Stimulated activated CD8-positive, alpha-beta memory T cell treated with anti-CD3 and anti-CD28 coated beads, Interleukin-2, amount 100 ng/mL, for 1 hour (primary cell): ENCODE results near the gene FARP1.

Source experiments
- DNase-seq, 2 donors: peaks; one replicate each; pipeline ENCODE4 v3.0.0-alpha.2; 2020; ENCODE audit warnings: low read depth in 2 of 2

Gene FARP1

GRCh38 chr13:98445340-98446233, 302.7 kb downstream of the FARP1 start:
- DNase-seq, result peak; percentile 50 to 63

DNA sequence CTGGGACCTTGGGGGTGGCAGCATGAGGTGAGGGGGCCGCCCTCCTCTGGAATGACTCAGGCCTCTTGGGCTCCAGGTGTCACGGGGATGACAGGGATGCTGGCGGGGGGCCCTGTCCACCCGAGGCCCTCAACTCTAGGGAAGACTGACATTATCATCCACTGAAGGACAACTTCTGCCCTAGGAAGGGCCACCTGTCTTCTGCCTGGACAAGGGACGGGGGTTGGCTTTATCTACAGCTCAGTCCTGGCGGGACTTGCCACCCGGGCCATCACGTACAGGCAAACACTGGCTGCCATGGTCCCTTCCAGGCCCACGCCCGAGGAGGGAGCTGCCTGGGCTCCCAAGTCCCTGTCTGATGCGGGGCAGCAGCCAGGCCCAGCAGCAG, 303.3 kb downstream of the FARP1 start:
- DNase-seq, result no peak

GRCh38 chr13:98447130-98447529, 304.2 kb downstream of the FARP1 start:
- DNase-seq, result no peak

DNA sequence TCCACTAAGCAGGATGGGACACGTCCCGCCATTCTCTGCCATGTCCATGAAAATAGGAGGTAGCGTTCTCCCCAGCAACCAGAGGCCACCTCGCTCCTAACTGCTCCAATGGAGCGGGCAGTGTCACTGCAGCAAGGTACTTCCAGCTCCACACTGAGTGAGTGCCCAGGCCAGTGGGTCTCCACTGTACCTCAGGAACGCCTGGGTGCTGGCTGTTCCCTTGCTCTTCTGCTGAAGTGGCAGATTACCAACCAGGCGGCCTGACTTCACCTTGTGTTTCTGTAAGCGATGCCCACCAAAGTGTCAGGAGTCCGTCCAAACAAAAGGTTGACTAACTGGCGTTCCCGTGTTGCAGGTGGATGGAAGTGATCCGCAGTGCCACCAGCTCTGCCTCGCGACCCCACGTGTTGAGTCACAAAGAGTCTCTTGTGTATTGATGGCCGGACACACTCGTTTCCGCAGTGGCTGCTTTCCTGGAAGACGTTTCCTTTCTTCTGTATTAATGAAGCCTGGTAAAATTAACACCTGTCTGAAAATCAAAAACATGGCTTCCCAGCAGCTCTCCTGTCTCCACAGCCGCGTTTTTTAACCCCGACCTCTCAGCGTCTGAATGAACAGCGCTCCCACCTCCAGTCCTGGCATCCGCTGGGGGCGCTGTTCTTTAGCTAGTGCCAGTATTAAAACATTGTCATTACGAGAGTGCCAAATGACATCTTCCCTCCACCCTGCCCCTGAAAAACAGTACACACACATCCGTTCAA, 305.2 kb downstream of the FARP1 start:
- DNase-seq, result no peak

DNA sequence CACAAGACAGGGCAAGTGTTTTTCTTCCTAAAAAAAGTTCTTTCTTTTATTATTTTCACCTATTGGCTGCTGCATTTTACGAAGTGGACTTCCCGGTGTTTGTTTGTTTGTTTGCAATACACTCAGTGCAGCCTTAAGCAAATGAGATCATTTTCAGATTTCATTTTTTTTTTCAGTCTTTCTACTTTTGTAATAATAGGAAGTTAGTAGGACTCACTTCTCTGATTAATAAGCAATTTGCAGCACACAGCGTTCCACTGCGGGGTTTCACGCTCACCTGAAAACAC, 305.7 kb downstream of the FARP1 start:
- no peak for DNase-seq

DNA sequence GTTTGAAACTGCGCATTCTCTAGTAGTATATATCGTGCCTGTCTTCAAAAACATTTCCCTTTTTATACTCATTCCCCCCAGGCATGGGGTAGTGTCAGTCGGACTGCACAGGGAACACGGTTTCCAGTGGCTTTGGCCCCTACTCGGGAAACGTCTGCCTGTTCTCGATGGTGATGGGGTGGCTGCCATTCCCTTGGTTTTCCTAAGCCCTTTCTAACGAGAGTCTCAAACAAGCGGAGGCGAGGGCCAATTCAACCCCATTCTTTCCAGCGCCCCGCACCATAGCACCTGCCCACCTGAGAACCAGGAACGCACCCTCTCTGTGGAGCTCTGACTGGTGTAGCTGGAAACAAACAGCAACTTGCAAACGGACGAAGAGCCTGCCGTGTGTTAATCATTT, 306.4 kb downstream of the FARP1 start:
- DNase-seq, result no peak

- no peak for DNase-seq
Observed at GRCh38 chr13:98450026-98450425, 307.1 kb downstream of the FARP1 start.

- no peak for DNase-seq
Observed at GRCh38 chr13:98450539-98451111, 307.7 kb downstream of the FARP1 start.

DNA sequence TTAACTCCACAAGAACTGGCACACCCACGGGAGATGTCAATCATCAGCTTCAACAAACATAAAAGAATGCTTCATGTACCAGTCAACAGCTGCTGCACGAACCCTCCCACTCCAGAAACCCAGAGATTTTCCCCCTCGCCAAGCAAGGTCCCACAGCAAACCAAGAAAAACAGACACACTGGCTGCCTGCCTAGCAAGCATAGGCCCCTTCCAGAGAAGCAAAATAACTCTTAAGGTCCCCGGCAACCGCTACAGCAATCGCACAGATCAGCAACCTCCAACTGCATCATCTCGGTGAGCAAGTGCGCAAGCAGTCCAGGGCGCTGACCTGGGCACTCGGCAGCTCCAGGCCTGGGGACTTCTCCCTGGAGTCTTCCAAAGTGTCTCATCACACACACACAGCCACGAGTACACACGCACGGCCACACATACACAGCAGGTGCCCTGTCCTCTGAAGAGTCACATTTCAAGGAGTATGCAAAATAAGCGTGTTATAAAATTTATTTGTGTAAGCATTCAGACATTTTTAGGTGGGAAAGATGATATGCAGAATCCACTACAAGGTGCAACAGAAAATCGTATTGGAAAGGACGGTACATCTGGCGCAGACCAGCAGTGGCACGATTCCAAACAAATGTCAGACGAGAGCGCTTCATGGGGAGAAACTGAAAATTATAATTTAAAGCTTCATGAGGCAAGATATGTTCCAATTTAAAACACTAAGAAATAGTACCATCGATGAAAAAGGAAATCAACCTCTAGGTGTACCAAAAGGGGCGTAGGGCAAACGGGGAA, 309.0 kb downstream of the FARP1 start:
- no peak for DNase-seq

DNA sequence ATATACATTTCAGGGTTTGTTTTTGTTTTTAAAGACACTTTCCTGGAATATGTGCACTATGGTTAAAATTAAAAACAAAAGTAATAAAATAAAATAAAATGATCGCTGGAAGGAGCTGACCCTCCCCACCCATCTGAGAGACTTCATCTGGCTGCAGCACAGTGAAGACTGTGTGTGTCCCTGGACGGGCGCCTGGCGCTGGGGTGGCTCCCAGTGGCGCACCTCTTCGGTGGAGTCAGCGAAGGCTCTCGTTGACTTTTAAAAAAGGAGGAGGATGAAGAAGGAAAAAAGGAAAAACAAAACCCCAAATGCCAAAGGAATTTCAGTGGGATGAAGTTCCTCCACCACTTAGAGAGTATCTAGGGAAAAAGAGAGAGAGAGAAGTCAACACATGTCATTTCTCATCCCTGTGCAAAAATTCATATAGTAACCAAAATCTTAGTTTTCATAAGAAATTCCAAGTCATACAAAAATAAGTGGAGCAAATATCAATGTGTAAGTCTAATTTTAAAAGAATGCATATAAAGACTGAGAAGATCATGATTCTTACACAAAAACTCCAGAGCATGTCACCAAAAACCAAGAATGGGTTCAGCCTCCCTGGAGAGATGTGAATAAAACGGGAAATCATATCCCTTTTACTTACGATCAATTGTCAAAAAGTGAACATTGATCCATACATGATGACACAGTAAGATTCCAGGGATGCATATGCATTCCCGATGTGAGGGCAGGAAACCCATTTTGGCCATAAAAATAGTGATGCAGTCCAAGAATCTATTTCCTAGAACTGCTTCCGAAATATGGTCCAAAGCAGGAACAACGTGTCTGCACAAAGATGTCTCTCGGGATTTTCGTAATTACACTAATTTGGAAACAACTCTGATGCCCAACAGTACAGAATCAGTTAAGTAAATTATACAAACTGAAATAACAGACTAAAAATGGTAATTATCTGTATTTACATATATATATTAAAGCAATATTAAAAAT, 310.3 kb downstream of the FARP1 start:
- DNase-seq, result no peak

GRCh38 chr13:98454389-98454881, 311.5 kb downstream of the FARP1 start:
- no peak for DNase-seq

- no peak for DNase-seq
Observed at GRCh38 chr13:98456413-98456845, 313.5 kb downstream of the FARP1 start.

DNA sequence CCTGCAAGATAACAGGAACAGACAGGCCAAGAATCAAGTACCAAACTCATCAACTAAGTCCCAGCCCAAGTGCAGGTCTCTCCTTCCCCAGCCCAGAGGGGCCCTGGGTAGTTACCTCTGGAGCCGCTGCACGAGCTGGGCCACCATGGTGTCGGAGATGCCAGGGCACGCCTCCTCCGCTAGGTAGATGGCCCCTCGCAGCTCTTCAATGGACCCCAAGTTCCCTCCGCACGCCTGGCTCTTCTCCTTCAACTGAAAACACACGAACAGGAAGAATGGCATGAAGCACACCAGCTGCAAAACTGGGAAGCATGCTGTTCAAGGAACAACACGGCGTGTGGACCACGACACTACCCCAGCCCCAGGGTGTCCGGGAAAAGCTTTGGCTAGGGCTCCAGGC, 314.2 kb downstream of the FARP1 start:
- DNase-seq, result no peak

GRCh38 chr13:98458431-98458830, 315.5 kb downstream of the FARP1 start:
- DNase-seq, result no peak

DNA sequence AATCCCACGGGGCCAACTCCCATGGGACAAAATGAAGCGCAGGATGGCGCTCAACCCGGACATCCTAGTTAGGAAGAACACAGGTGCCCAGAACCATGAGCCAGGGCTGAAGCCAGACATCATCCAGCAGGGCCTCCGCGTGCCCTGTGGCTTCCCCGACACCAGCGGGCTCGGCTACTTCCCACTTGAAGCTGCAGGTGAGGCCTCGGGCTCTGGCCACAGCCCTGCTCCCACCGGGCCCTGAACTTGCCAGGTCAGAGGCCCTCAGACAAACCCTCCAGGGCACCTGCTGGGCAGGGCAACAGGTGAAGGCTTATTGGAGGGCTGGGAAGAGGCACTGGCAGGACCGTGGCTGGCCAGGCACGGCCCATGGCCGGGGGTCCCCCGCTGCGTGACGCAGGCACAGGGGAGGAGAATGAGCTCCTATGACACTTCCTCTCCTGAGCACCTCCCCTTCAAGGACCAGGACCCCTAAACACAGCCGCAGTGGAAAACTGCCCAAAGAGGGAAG, 316.3 kb downstream of the FARP1 start:
- no peak for DNase-seq

- DNase-seq, result no peak
Observed at GRCh38 chr13:98459721-98460370, 317.0 kb downstream of the FARP1 start.

DNA sequence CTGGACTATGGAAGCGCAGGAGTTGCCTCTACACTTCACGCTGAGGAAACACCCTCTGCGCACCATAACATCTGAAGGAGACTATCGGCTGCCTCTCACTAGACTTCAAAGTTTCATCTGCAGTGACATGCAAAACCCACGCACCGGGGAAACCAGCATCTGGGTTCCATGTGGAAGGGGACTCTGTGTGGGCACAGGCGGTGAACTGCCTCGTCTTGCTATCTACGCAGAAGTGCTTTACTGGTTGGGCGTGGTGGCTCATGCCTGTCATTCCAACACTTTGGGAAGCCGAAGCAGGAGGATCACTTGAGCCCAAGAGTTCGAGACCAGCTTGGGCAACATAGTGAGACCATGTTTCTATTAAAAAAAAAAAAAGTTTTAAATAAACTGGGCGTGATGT, 317.6 kb downstream of the FARP1 start:
- no peak for DNase-seq

- DNase-seq, result no peak
Observed at GRCh38 chr13:98461486-98462240, 318.8 kb downstream of the FARP1 start.

GRCh38 chr13:98462241-98462882, 319.5 kb downstream of the FARP1 start:
- DNase-seq, result no peak
